ENCODE results near the gene PGBD5.

Gene PGBD5

DNA sequence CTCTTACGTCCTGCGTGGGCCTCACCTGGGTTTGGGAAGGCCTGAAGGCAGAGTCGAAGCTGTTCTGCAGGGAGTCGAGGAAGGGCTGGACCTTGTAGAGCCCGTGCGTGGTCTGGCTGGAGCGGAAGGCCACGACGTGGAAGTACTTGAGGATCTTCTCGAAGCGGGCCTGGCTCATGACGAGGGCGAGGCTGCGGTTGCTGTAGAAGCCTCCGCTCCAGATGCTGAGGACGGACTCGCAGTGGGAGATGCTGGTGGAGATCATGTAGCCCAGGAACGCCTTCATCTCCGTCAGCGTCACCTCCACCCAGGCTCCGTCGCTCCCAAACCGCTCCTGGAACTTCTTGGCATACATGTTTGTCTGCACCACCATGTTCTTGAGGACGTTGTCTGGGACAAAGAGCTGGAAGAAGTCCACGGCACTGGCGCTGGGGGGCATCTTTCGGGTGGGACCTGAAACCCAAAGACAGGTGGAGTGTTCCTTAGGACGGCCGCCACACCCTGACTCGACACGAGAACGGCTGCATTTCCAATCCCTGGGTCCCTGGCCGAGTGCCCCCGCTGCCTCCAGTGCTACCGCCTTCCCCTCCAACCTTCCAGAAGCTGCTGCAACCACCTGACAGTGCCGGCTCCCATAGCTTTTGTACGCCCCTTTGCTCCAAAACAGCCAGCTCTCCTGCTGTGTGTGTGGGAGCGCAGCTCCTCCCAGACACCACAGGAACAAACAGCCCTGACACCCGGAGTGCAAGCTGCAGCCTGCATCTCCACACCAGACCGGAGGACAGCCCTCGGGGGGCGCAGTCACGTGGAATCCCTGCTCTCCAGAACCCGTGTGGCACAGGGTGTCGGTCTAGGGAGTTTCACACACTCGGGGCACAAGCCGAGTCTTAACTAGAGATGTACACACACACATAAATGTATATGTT is 69.0 kb downstream of the PGBD5 start:
- TF ChIP-seq, protein P1, sequence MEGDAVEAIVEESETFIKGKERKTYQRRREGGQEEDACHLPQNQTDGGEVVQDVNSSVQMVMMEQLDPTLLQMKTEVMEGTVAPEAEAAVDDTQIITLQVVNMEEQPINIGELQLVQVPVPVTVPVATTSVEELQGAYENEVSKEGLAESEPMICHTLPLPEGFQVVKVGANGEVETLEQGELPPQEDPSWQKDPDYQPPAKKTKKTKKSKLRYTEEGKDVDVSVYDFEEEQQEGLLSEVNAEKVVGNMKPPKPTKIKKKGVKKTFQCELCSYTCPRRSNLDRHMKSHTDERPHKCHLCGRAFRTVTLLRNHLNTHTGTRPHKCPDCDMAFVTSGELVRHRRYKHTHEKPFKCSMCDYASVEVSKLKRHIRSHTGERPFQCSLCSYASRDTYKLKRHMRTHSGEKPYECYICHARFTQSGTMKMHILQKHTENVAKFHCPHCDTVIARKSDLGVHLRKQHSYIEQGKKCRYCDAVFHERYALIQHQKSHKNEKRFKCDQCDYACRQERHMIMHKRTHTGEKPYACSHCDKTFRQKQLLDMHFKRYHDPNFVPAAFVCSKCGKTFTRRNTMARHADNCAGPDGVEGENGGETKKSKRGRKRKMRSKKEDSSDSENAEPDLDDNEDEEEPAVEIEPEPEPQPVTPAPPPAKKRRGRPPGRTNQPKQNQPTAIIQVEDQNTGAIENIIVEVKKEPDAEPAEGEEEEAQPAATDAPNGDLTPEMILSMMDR (conservative IDR thresholded peaks at IDR 0.05; ENCODE audit: low read depth, low read length) = no peak
- DNase-seq (ENCODE audit: low read depth) = no peak
- no peak overlapping the region for H3K4me3 ChIP-seq (ENCODE audit: low read length)

DNA sequence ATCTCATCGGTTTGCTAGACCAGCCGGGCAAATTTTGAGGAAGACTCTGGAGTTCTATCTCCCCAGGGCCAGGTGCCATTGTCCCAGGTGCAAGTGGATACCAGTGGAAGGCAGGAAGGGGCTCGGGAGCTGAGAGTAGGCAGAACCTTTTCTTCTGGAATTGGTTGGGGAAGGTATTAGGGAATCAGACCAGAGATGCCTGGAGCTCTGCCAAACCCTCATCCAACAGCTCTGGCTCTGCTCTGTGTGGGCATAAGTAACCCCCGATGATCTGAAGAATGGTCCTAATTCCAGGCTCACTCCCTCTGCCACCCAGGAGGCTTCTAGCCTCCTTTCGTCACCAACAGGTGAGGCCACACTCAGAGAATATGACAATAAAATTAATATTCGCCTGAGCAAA is 69.9 kb downstream of the PGBD5 start:
- no peak for DNase-seq (ENCODE audit: low read depth)
- TF ChIP-seq, protein P1 (conservative IDR thresholded peaks at IDR 0.05; ENCODE audit: low read depth, low read length) = no peak
- no peak overlapping the region for H3K4me3 ChIP-seq (ENCODE audit: low read length)

DNA sequence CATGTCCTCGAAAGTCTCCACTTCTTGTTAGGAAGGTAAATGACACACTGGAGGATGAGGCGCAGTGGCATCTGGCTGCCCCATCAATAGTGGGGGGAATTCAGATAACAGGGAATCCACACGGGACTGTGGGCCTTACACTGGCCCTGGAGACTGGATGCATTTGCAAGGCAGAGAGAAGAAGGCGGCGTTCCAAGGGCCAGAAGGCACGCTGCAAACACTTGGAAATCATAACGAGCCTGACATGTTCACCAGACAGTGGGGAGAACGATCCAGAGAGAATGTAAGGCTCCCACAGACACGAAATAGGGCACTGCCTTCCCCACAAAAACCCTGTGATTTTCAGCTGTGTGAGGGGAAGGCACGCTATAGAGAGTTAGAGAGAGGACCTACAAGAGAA is 70.5 kb downstream of the PGBD5 start:
- no peak for DNase-seq (ENCODE audit: low read depth)
- TF ChIP-seq, protein P1 (conservative IDR thresholded peaks at IDR 0.05; ENCODE audit: low read depth, low read length) = no peak
- no peak overlapping the region for H3K4me3 ChIP-seq (ENCODE audit: low read length)

DNA sequence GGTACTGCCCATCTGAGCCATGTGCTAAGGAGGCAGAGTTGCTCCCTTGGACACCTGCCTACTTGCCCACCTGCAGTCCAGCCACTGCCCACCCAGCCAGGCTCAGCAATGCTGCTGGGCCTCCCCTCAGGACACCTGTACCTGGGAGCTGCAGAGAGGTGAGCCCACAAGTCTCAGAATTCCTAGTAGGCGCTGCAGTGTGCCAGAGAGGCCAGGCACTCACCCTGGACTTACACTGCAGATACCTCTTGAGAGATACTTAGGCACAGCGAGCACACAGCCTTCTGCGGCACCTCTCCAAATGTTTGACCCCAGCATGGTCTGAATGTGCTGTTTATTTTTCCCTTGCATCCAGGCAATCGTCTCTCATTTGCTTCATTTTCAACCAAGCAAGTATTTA is 71.0 kb downstream of the PGBD5 start:
- DNase-seq (ENCODE audit: low read depth) = no peak
- TF ChIP-seq, protein P1 (conservative IDR thresholded peaks at IDR 0.05; ENCODE audit: low read depth, low read length) = no peak
- H3K4me3 ChIP-seq (ENCODE audit: low read length) = no peak overlapping the region

DNA sequence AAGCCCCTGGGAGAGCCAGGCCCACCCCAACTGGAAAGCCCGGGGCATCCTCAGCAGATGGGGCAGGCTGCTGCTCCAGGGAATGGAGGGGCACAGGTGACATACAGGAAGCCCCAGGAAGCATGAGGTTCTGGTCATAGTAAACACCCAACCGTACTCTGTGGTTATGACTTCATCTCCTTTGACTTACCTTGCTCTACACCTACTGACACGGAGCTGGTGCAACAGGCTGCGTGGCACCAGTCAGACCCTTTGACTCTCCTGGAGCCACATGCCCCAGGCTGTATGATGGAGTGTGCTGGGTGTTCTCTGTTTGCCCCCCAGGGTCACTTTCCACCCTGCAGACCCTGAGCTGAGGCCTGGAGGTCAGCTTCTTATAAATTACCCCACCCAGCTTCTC is 72.1 kb downstream of the PGBD5 start:
- H3K4me3 ChIP-seq (ENCODE audit: low read length) = no peak overlapping the region
- TF ChIP-seq, protein P1 (conservative IDR thresholded peaks at IDR 0.05; ENCODE audit: low read depth, low read length) = no peak
- no peak for DNase-seq (ENCODE audit: low read depth)

DNA sequence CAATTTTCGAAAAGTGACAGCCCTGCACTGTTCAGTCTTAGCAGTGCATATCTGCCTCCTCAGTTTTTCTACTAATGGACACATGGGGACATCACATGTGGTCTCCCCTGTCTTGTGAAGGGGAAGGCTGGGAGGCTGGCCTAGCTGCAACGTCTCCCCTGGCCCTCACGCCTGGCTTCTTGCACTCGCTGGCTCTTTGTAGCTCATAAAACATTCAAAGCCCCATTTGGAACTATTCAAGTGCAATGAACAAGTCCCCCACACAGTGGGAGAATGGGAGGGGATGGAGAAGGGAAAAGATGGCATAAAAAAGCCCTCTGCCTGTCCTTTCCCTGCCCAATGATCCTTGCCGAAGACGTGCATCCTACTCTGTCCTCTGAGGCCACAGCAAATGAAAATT is 73.6 kb downstream of the PGBD5 start:
- DNase-seq (ENCODE audit: low read depth) = no peak
- H3K4me3 ChIP-seq (ENCODE audit: low read length) = no peak overlapping the region
- TF ChIP-seq, protein P1 (conservative IDR thresholded peaks at IDR 0.05; ENCODE audit: low read depth, low read length) = no peak

DNA sequence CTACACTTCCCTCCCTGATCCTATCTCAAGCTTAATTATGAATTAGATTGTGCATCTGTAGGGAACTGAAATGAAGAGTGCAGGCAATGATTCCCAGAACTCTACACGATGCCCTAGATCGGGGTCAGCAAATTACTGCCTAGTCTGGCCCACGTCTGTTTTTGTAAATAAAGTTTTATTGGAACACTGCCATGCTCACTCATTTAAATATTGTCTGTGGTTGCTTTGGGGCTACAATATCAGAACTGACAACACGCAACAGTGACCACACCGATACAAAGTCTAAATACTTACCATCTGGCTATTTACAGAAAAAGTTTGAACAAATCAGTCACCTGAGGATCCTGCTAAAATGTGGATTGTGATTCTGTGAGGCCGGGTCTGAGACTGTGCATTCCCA is 74.1 kb downstream of the PGBD5 start:
- no peak for DNase-seq (ENCODE audit: low read depth)
- no peak overlapping the region for H3K4me3 ChIP-seq (ENCODE audit: low read length)
- TF ChIP-seq, protein P1 (conservative IDR thresholded peaks at IDR 0.05; ENCODE audit: low read depth, low read length) = no peak

Data from retinal pigment epithelial cell (primary cell).